GM12864 (cell line): ENCODE results near the gene FARP1.

Experiments
- DNase-seq: peaks from one replicate; pipeline ENCODE4 v3.0.0-alpha.2; 2011; ENCODE audit warnings: low read depth
- H3K4me3 ChIP-seq: 2 replicates; pipeline ENCODE4 v1.5.1; 2011; ENCODE audit warnings: mild to moderate bottlenecking, low read depth, low read length, control low read depth
- TF ChIP-seq, protein P1 (sequence below): IDR thresholded peaks from 2 replicates; pipeline ENCODE4 v1.5.1; 2011; ENCODE audit warnings: low read depth, mild to moderate bottlenecking, moderate library complexity, low read length, control low read depth, inconsistent platforms; ENCODE audit errors: missing control alignments

The FARP1 gene

DNA sequence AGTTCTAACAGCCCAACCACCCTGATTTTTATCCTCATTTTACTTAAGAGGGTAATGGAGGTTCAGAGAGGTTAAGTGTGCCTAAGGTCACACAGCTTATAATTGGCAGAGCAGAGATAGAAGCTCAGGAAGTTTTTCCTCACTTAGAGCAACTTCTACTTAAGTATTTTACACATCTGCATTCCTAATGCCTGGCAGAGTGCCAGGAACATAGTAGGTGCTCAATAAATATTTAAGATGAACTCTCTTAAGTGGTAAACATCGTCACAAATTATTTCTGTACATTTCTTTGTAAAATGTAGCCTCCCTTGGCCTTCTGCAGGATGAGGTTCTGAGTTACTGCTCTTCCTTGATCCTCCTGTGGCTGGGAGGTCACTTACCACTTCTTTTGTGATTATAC is 14.7 kb downstream of the FARP1 start:
- TF ChIP-seq, protein P1, sequence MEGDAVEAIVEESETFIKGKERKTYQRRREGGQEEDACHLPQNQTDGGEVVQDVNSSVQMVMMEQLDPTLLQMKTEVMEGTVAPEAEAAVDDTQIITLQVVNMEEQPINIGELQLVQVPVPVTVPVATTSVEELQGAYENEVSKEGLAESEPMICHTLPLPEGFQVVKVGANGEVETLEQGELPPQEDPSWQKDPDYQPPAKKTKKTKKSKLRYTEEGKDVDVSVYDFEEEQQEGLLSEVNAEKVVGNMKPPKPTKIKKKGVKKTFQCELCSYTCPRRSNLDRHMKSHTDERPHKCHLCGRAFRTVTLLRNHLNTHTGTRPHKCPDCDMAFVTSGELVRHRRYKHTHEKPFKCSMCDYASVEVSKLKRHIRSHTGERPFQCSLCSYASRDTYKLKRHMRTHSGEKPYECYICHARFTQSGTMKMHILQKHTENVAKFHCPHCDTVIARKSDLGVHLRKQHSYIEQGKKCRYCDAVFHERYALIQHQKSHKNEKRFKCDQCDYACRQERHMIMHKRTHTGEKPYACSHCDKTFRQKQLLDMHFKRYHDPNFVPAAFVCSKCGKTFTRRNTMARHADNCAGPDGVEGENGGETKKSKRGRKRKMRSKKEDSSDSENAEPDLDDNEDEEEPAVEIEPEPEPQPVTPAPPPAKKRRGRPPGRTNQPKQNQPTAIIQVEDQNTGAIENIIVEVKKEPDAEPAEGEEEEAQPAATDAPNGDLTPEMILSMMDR, result no peak
- no peak for DNase-seq

DNA sequence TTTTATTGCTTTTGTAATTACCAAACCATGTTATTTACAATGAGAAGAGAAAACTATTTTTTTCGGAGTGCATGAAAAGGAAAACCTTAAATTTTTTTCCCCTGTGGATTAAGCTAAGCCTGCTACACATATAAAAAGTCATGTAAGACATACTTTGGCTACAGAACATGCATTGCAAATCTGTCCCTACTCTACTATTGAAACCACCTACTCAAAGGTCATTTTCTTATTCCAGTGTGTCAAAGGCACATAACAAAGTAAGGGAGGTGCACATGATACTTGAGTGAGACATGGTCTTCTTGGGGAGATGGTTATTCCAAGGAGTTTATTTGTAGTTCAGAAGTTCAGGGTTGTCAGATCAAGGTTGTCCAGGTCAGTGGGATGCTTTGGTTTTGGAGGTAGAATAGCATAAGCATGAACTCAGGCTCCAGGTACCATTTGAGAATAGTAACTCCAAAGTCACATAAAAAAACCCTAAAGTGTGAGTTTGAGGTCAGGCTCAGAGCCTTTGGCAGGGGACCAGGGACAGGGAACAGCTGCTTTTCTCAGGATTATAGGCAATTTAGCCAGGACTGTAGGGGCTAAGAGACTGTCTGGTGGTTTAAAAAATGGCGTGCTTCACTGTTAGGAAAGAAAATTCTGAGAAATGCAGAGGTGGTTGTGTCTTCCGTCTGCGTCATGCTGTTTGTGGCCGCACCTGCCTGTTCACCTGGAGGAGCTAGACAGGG is 15.4 kb downstream of the FARP1 start:
- no peak for DNase-seq
- no peak overlapping the region for H3K4me3 ChIP-seq
- TF ChIP-seq, protein P1, result no peak

More for the DNA sequence above, 14.7 kb downstream of the FARP1 start:
- H3K4me3 ChIP-seq, result no peak overlapping the region

DNA sequence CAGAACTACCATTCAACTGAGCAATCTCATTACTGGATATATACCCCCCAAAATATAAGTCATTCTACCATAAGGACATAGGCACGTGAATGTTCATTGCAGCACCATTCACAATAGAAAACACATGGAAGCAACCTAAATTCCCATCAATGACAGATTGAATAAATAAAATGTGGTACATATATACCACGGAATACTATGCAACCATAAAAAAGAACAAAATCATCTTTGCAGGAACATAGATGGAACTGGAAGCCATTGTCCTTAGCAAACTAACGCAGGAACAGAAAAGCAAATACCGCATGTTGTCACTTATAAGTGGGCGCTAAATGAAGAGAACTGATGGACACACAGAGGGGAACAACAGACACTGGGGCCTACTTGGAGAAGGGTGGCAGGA is 20.0 kb downstream of the FARP1 start:
- no peak for DNase-seq
- H3K4me3 ChIP-seq, result no peak overlapping the region
- TF ChIP-seq, protein P1, result no peak

DNA sequence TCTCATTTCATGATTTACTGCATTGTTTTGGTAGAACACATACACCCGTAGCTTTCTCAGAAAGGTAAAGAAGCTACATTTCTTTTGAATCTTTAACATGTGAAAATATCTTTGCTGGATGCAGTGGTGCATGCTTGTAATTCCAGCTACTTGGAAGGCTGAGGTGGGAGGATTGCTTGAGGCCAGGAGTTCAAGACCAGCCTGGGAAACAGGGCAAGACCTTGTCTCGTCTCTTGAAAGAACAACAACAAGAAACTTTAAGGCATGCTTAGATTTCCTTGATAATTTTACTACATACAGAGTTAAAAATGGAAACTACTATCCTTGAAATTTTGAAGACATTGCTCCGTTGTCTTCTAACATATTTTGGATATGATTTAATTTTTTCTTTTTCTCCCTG is 26.4 kb downstream of the FARP1 start:
- TF ChIP-seq, protein P1, result no peak
- no peak overlapping the region for H3K4me3 ChIP-seq
- DNase-seq, result no peak

DNA sequence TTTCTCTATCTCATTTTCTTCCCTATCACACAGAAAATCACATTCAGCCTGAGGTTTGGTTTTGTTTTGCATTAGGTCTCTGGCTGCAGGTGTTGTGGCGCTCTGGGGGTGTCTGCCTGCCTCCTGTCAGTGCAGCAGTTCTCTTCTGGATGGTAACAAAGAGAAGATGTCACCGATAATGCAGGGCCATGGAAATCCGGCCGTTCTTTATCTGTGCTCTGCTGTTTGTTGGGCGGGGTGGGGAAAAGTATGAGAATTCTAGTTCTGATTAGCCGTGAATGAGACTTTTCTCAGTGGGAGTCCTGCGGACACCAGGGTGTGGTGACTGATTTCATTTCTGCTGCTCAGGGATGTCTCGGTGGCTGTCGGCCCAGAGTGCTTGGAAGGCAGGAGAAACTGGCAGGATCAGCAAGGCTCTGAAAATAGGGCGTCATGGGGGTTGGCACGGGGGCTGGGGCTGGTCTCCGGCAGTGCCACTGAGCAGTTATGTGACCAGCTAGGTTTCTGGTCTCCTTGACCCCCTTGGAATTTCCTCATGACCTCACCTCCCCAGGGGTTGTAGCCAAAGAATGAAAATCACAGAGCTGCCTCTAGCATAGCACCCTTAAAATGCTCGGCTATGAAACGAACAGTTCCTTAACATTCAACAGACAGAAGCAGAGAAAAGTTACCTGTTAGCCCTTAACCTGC is 29.2 kb downstream of the FARP1 start:
- DNase-seq, result no peak
- H3K4me3 ChIP-seq, result no peak overlapping the region
- TF ChIP-seq, protein P1, result no peak

DNA sequence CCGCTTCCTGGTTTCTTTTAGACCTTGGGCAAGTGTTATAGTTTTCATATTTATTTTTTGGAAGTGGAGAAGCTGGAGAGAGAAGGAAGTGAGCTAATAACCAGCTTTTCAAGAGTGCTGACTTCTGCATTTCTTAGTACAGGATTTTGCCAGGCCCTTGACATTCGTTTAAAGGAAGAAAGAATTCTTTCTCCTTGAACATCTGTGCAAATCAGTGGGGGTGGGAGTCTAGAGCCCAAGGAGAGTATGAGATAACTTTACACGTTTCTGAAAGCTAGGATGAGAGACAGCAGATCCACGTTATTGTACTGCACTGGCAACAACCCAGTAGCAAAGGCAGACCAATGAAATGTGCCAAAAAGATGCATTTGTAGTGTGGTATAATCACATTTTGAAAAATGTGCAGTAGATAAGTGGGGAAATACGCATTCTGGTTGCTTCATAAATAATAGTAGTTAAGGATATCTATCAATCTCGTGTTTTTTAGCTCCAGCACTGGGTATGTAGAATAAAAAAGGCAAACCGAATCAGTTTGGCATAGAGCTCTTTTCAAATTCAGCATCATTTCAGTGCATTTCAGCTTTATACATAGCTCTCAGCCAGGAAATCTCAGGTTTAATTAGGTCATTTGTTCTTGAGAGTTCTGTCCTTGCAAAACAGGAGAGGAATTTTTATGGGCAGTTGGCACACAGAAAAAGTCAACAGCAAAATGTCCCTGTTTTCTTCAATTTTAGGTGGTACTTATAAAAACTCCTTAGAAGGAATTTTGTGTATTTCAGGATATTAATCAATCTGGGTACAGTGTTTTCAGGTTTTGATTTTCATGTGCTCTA is 29.9 kb downstream of the FARP1 start:
- no peak overlapping the region for H3K4me3 ChIP-seq
- TF ChIP-seq, protein P1, result no peak
- no peak for DNase-seq
